Right kidney (tissue), 1 donor: ENCODE measurements around the gene ALG8.

Source experiments
- DNase-seq: peaks from one replicate; pipeline ENCODE4 v3.0.0-alpha.2; 2016

Gene ALG8

DNA sequence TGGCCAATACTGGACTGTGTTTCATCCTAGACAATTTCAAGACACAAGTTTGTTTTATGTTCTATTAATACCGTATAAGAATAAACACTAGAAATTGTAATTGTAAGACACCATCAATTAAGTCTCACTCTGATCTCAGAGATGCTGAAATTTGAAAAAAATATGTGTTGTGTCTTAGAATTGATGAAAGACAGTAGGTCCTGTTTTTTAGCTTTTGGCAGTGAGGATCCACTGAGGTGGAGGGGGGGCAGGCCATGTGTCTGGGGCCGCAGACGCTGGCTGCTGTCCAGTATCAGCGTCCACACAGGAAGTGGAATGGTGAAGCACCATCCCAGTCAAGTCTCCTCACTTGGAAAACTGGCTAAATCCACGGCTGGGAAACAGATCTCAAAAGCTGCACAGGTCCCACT lies 22.5 kb upstream of the ALG8 start:
- DNase-seq: no peak

DNA sequence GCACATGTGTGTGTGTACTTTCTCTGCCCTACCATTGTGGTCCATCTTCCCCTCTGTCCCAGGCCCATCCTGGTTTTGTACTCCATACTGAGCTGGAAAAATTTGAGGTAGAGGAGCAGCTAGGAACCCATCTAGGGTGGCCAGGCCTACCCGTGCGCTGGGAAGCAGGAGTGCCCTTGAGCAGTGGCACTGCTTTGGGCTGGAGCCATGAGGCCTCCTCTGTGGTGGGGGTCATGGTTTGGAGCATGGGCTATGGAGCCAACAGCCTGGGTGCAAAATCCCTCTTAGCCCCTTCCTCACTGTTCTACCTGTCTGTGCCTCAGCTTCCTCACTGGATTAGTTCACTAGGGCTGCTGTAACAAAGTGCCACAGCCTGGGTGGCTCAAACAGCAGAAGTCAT lies 21.9 kb upstream of the ALG8 start:
- no peak for DNase-seq

DNA sequence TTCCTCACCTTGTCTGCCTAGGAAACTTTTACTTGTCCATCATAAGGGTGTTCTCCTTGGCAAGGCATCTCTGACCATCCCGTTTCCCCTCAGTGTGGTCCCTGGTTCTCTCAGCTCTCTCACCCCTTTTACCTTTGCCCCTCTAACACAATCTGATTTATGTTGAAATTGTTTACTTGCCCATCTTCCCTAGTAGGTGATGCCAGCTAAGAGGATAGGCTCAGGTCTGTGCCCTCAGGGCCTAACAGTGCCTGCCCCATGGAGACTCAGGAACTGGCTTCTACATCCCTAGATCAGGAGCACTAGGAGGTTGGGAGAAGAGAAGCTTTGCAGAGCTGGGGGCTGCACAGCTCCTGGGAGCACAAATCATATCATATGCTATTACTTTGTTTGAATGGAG lies 21.1 kb upstream of the ALG8 start:
- DNase-seq: no peak

DNA sequence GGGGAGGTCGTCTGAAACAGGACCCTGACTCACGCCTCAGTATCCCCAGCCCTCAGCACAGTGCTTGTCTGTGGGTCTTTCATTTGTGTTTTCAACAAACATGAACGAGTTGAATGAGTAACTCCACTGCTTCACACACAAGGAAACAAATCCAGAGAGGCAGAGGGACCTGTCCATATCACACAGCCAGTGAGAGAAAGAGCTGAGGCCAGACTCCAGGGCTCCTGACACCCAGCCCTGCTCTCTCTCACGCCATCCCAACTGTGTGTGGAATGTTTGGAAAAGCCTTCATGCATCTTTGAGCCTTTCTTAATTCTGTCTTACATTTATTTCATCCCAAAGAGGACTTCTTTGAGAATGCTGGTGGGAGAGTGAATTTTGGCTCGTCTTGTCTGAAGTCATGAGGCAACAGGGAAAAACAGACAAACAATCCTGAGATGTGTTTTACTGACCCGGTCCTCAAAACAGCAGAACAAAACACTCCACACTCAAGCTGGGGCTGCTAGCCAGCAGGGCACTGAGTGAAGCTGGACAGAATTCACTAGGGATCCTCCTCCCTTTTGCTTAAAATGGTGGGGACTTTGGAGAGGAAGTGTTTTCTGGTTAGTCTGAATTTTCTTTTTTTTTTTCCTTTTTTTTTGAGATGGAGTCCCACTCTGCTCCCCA lies 19.7 kb upstream of the ALG8 start:
- no peak for DNase-seq

DNA sequence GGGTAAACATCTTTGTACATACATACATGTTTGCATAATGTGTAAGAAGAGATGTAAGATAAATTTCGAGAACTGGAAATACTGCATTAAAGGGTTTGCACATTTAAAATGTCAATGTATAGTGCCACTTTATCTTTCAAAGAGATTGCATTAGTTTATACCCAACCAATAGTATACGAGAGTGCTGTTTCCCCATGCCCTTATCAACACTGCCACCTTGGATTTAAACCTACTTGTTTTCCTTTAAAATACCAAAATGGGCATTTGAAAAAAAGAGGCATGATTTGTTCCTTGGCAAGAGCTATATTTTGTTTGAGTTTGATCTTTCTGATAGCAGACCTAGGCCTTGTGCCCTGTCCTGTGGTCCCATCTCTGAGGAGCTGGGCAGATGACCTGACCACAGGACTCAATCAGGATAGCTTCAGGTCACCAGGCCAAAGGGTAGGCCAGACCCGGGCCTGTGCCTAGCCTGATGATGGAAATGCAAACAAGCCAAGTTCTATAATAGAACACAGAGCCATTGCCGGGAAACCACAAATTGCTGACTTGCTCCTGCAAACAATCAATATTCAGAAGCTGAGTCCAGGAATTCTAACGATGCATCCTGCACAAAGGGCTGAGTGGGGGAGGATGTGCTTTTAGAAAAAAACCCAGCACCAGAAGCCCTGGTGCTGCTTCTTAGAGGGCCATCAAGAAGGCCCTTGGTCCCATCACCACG lies 16.9 kb upstream of the ALG8 start:
- DNase-seq: no peak

DNA sequence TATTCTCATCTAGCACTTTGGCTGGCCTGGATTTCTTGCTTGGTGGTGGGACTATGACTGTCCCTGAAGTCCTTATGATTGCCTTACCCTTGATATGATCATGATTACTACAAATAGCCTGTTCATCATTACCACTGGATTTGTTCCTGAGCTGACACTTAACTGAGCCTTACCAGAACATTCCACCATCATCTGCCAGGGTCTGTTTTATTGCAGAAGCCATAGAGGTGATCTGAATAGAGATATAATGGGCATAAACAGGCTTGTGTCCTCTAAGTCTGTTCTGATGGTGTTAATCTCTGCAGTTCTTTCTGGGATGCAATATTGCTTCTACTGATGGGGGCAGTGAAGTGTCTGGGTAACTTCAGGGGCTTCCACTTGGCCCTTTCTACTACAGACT lies 12.4 kb upstream of the ALG8 start:
- DNase-seq: no peak

DNA sequence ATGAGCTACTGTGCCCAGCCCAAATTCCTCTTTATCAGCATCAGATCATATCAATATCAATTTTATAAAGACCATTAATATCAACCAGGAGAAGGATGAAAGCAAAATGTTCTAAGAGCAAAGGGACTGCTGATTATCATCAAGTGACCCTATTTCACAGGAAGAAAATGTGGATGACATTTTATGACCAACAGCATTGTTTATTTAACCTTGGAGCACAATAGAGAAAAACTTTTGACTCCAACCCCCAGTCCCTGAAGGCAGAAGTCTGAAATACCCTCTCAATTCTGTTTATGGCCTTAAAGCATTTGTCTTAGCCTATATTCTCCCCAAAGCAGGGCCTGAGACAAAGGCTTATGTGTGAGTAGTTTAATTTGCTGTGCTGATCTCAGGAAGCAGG lies 11.3 kb upstream of the ALG8 start:
- DNase-seq: no peak

DNA sequence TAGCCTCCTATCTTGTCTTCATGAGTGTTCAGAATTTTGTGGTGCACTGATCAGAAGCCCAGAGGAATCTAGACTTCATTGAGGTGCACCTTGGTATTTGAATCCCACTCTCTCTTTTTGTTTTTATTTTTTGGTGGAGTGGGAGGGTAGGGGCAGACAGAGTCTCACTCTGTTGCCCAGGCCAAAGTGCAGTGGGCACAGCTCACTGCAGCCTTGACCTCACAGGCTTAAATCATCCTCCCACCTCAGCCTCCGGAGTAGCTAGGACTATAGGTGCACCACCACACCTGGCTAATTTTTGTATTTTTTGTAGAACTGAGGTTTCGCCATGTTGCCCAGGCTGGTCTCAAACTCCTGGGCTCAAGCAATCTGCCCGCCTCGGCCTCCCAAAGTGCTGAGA lies 10.9 kb upstream of the ALG8 start:
- no peak for DNase-seq

DNA sequence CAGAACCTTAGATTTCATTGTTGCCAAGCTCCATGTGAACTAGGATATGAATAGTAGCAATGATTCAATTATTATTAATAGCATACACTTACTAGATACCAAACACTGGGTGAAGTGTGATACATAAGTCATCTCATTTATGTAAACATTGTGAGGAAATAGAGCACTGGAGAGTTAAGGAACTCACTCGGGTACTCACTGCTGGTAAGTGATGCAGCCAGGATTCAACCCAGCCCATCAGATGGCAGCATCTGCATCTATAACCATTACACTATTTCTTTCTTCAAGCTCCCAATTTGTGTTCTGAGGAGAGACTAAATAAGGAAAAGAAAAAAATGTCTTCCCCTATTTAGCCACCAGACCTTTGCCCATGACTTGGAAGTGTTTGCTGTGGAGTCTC lies 10.2 kb upstream of the ALG8 start:
- DNase-seq: no peak

DNA sequence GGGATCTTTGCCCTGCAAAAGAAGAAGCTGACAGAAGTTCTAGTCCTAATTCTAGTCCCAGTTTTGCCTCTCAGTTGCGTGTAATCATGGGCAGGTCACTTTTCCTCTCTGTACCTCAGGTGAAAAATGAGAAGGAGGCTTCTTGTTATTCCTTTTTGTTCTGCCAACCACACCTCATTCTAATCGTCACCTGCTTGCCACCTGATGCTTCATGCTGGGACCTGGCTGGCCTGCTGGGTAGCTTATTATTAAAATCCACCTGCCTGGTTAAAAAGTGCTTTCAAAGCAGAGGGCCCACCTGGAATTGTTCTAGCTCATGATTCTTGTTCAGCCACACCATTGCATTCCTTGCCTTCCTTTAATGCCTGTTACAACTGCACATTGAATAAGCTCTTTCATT lies 8.4 kb upstream of the ALG8 start:
- DNase-seq: no peak

DNA sequence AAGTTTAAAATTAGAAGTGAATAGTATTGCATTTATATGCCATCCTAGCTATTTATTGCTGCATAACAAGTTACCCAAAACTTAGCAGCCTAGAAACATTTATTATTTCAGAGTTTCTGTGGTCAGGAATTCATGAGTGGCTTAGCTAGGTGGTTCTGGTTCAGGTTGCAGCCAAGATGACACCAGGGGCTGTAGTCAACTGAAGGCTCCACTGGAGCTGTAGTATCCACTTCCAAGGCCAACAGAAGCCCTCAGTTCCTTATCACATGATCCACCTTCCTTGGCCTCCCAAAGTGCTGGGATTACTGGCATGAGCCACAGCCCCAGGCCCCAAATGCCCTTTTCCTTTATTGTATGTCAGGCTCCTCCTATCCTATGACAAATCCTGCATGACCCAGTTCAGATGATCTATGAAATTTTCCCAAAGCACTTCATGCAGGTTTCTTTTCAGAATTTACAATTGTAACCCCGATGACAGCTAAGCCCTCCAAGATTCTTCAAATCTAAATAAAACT lies 6.1 kb upstream of the ALG8 start:
- DNase-seq: no peak

DNA sequence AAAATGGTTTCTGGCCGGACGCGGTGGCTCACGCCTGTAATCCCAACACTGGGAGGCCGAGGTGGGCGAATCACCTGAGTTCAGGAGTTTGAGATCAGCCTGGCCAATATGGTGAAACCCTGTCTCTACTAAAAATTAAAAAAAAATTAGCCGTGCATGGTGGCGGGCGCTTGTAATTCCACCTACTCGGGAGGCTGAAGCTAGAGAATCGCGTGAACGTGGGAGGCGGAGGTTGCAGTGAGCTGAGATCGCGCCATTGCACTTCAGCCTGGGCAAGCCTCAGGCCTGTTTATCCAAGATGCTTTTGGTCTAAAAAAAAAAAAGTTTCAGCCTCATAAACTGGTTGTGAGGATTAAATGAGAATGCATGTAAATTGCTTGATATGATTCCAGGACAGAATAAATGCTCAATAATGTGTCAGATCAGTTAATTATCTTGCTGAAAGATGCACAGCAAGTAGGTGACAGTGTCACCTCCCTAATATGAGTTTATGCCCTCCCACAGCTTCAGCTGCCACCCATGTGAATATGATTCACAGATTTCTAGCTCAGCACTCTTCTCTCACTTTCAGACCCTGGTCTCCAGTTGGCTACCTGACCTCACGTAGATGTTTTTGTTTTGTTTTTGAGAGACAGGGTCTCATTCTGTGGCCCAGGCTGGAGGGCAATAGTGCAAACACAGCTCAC lies 1.1 kb upstream of the ALG8 start:
- no peak for DNase-seq

DNA sequence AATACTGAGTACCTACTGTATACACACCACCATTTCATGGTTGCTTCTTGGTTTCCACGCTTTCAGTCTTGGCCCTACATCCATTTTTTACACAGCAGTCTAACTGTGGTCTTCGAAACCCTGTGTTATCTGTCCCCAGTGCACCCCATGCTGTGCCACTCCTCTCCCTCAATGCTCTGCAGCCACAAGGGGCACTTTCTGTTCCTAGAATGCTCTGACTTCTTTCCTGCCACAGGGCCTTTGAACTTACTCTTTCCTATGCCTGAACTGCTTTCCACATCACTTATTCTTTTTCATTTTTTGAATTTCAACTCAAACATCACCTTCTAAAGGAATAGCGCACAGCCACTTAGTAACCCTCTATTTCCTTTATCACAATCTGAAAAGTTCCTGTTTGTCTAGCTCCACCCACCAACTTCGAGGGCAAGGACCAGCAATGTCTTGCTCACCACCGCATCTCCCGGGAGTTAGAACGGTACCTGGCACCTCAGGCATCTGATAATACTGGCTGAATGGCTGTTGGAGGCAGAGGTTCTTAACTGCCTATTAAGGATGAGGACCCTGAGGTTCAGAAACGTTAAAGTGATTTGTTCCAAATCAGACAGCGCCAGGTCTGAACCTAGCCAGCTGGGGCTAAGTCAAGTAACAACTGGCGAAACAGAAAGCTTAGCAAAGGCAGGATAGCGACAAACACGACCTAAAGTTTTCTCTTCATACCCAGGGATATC lies 568 bp downstream of the ALG8 start:
- peak; percentile 7 for DNase-seq

DNA sequence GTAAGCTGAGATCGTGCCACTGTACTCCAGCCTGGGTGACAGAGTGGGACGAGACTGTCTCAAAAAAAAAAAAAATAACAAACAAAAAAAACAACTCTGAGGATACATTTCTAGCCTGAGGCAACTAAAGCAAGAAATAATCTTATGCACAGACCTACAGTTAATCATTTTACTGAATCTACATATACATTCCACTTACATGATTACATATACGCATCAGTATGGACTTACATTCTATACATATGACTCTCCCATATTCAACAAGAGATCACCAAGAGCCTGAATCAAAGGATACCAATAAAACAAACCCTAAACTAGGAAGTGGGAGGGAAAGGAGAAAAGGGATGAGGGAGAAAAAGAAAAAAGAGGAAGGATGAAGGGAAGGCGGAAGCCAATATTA lies 1.1 kb downstream of the ALG8 start:
- DNase-seq: no peak

DNA sequence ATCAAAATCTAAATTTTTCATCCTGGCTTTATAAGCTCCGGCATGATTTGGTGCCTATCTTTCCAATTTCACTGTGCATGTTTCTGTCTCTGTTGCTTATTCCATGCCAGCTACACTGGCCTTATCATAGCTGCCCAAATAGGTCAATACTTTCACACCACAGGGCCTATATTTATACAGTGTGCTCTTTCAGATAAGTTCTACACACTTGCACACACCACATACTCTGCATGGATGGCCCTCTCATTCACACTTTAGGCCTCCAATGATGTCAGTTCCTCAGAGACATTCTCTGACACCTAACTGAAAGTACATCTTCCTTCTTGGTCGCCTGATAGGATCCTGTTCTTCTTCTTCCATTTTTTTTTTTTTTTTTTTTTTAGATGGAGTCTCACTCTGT lies 7.0 kb downstream of the ALG8 start:
- no peak for DNase-seq

DNA sequence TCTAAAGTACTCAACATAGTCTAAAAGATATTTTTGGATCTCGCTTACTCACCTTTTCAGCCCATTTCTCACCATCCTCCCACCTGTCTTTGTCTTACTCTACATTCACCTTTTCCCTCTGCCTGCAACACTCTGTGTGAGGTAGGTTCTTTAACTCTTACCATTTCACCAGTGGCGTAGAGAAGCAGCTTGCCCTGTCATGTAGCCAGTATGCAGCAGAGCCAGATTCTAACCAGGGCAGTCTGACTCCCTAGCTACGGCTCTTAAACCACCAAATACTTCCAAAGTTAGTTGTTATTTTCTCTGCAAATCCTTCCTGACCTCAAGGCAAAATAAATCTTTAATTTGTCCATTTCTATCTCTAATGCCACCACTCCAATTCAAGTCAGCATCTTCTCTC lies 7.5 kb downstream of the ALG8 start:
- no peak for DNase-seq

DNA sequence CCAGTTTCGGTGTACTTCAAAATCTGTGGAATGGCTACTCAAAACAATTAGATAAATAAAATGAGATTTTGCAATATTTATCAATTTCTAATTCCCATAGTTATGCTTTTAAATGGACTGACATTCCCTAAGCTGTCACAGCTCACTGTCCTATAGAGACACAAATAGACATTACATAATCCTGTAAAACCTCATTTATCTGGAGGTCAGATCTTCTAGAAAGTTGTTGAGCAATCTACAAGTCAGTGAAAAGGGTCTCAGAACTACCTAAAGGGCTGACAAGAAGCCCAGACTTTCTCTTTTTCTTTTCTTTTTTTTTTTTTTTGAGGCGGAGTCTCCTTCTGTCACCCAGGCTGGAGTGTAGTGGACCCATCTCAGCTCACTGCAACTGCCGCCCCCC lies 12.0 kb downstream of the ALG8 start:
- DNase-seq: no peak

DNA sequence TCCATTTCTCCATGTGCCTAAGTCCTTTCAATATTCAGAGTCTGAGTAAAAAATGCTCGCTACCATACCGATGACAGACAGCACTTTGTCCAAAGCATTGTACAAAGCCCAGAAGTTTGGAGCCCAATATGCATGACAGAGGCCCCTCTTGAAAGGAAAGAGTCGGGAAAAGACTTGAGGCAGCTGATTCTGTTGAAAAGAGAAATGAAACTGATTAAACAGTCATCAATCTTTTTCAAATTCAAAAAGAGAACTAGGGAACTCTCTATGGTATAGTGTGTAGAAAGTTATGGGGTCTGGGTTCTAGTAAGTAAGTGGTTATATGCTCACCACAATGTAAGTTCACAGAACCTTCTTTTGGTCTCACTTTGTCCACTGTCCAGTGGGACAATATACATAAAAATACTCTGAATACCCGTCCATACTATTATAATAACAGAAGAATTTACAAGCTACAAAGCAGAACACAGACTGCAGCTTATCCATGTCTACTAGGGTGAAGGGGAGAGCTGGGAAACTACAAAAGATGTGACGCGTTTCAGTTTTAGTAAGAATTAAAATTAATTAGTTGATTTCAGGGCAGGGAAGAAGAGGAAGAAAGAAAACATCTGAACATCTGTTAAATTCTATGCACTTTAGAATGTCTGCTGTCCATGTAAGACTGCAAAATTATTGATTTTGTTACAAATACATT lies 26.7 kb downstream of the ALG8 start:
- no peak for DNase-seq

DNA sequence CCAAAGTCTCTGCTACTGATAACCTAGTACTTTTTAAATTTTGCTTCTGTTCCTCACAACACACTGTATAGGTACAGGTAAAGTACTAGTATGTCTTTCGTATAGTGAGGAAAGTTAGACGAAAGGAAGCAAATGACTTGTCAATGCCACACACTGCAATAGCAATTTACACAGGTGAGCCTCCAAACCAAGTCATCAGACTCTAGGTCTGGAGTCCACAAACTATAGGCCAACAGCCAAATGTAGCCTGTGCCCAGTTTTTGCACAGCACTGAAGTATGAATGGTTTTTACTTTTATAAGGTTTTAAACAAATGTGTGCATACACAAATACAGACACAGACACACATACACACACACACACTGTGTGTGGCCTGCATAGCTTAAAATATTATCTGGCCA lies 28.1 kb downstream of the ALG8 start:
- no peak for DNase-seq

DNA sequence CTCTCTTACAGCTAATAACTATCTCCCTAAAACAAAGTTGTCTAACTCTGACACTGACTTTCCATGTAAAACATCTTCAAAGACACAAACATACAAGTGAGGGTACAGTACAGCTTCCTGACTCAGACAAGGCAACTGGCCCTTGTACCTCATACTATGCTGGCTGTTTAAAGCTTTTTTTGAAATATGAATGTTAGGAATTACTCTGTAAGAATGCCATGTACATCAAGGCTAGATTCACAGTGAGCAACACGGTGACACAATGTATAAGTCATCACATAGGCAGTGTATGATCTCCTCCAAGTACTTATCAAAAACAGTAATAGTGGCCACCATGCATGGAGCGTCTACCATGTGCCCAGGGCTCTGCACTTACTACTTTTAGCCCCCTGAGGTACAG lies 28.6 kb downstream of the ALG8 start:
- DNase-seq: no peak

DNA sequence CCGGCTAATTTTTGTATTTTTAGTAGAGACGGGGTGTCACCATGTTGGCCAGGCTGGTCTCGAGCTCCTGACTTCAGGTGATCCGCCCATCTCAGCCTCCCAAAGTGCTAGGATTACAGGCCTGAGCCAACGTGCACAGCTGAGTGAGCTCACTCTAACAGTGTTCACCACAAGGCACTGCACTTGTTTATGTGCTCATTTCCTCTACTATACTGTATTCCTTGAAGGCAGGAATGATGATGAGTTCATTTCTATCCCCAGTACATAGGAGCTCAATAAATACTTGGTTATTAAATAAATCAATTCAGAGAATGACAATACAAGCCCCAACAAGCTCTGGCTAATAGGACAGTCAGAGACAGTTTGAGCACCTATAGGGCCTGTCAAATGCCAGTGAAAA lies 29.1 kb downstream of the ALG8 start:
- no peak for DNase-seq
